Suprapubic skin (tissue), 4 donors: ENCODE data around the gene FTH1.

Experiments
- EP300 ChIP-seq: sonication (generic); formaldehyde crosslinking; IDR thresholded peaks from one replicate; pipeline ENCODE4 v1.6.1; 2017; ENCODE audit warnings: antibody characterized with exemption
- POLR2A ChIP-seq, 2 donors: fragments of 450-650 bp; IDR thresholded peaks; one replicate each; pipeline ENCODE4 v1.6.1; 2017; ENCODE audit warnings: antibody characterized with exemption in 2 of 2, mild to moderate bottlenecking in 2 of 2, moderate library complexity in 2 of 2
- POLR2AphosphoS5 ChIP-seq, 3 donors: sonication (generic); formaldehyde crosslinking; IDR thresholded peaks; one replicate each; pipeline ENCODE4 v1.6.1; 2017; ENCODE audit warnings: antibody characterized with exemption in 3 of 3
- TF ChIP-seq, protein P1 (sequence below), 2 donors: fragments of 200-600 bp in 1 of 2; fragments of 450-650 bp in 1 of 2; sonication (generic) in 1 of 2; IDR thresholded peaks; one replicate each; pipeline ENCODE4 v1.5.1; 2016 to 2019; ENCODE audit warnings: antibody characterized with exemption in 2 of 2, mild to moderate bottlenecking in 1 of 2, moderate library complexity in 1 of 2

DNA sequence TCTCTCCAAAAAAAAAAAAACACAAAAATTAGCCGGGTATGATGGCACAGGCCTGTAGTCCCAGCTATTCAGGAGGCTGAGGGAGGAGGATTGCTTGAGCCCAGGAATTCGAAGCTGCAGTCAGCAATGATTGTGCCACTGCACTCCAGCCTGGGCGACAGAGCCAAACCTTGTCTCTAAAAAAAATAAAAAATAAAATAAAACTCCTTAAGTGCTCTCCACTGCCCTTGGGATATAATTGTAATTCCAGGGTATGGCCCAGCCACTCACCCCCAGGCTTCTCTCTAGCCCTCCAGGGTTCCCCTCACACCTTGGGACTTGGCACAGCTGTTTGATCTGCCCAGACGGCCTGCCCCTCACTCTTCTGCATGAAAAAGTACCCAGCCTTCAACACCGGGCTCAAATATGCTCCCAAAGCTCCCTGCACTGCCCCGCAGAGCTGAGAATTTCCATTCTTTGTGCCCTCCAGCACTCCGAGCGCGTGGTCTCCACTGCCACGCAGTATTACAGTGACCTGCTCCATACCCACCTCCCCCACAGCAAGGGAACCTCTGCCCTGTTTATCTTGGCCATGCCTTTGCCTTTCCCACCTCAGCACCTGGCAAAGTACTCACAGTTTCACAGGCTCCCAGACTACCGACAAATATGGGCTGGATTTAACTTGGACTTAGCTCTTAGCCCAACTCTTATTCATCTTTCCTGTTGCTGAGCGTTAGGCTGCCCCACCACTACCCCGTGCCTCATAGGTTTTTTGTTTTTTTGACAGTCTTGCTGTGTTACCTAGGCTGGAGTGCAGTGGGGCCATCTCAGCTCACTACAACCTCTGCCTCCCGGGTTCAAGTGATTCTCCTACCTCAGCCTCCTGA lies 7.6 kb upstream of the FTH1 start:
- TF ChIP-seq POLR2A (IDR thresholded peaks at IDR 0.05) = no peak
- TF ChIP-seq, protein P1, sequence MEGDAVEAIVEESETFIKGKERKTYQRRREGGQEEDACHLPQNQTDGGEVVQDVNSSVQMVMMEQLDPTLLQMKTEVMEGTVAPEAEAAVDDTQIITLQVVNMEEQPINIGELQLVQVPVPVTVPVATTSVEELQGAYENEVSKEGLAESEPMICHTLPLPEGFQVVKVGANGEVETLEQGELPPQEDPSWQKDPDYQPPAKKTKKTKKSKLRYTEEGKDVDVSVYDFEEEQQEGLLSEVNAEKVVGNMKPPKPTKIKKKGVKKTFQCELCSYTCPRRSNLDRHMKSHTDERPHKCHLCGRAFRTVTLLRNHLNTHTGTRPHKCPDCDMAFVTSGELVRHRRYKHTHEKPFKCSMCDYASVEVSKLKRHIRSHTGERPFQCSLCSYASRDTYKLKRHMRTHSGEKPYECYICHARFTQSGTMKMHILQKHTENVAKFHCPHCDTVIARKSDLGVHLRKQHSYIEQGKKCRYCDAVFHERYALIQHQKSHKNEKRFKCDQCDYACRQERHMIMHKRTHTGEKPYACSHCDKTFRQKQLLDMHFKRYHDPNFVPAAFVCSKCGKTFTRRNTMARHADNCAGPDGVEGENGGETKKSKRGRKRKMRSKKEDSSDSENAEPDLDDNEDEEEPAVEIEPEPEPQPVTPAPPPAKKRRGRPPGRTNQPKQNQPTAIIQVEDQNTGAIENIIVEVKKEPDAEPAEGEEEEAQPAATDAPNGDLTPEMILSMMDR (IDR thresholded peaks at IDR 0.05) = no peak
- no peak for TF ChIP-seq EP300
- TF ChIP-seq POLR2AphosphoS5 (IDR thresholded peaks at IDR 0.05) = no peak
